HG02973 (cell line): ENCODE results near the gene CHD8.
"Not testable (repeated sequence)": the region's sequence is repeated elsewhere in the genome, so short reads cannot be mapped to it uniquely, and the experiment has no call there.

ENCODE experiments used
- ATAC-seq: cut with Tn5 transposase; IDR thresholded peaks from one replicate; pipeline ENCODE4 v1.9.1; 2021; ENCODE audit warnings: moderate library complexity; ENCODE audit not compliant: unreplicated experiment

The CHD8 gene, protein sequence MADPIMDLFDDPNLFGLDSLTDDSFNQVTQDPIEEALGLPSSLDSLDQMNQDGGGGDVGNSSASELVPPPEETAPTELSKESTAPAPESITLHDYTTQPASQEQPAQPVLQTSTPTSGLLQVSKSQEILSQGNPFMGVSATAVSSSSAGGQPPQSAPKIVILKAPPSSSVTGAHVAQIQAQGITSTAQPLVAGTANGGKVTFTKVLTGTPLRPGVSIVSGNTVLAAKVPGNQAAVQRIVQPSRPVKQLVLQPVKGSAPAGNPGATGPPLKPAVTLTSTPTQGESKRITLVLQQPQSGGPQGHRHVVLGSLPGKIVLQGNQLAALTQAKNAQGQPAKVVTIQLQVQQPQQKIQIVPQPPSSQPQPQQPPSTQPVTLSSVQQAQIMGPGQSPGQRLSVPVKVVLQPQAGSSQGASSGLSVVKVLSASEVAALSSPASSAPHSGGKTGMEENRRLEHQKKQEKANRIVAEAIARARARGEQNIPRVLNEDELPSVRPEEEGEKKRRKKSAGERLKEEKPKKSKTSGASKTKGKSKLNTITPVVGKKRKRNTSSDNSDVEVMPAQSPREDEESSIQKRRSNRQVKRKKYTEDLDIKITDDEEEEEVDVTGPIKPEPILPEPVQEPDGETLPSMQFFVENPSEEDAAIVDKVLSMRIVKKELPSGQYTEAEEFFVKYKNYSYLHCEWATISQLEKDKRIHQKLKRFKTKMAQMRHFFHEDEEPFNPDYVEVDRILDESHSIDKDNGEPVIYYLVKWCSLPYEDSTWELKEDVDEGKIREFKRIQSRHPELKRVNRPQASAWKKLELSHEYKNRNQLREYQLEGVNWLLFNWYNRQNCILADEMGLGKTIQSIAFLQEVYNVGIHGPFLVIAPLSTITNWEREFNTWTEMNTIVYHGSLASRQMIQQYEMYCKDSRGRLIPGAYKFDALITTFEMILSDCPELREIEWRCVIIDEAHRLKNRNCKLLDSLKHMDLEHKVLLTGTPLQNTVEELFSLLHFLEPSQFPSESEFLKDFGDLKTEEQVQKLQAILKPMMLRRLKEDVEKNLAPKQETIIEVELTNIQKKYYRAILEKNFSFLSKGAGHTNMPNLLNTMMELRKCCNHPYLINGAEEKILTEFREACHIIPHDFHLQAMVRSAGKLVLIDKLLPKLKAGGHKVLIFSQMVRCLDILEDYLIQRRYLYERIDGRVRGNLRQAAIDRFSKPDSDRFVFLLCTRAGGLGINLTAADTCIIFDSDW (N-terminal part only)

DNA sequence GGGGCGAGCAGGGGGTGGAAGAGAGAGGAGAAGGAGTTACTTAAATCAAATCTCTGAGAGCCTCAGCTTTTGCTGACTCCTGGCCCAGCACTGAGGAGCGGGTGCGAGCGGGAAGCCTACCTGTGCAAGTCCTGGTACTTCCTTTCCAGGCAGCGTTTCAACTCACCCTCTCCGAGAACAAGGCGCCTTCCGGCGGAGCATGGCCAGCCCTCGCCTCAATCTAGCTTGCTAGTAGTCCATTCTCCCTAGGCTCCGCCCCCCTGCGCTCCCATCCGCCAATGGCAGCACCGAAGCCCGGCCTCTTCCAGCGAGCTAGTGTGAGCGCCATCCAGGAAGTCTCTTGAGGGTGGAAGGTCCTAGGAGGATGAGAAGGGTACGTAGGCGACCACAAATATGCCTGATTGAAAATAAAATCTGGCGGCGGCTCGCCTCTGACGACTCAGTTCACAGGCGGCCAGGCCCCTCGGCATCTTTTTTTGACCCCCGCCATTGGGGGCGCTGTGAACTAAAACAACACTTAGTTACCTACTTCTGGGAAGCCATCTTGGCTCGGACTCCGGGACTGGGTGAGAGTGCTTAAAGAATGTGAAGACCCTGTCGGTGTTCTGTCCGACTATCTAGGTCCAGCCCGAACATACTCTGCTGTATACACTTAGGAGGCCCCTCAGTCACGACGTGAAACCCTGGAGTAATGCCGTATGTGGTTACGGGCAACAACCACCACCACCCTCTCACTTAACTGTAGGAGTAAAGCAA lies at the start of gene CHD8:
TSS of gene CHD8 (minus strand) at position 212 of the 756 bp plus-strand sequence. CDS start 24,480 bp downstream, outside the sequence.
- peak; percentile 94 for ATAC-seq

DNA sequence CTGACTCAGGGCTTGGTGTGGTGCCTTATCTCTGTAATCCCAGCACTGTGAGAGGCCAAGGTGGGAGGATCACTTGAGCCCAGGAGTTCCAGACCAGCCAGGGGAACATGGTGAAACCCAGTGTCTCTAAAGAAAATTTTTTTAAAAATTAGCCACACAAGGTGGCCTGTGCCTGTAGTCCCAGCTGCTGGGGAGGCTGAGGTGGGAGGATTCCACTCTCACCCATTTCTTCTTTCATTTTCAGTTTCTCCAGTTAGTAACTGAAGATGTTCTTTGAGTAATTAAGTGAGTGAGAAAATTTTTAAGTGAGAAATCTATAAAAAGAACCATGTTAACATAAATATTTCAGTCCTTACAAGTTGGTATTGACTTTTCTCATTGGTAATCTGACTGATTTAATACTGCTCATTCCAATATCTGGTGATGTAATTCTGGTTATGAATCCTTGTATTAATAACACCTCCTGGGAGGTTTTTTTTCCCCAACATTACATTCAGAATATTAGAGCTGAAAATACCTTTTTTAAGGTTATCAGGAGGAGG lies 49.2 kb upstream of the CHD8 start:
- peak; percentile 63 for ATAC-seq

- ATAC-seq: no peak
Measured at GRCh38 chr14:21503376-21503775, 47.5 kb upstream of the CHD8 start.

DNA sequence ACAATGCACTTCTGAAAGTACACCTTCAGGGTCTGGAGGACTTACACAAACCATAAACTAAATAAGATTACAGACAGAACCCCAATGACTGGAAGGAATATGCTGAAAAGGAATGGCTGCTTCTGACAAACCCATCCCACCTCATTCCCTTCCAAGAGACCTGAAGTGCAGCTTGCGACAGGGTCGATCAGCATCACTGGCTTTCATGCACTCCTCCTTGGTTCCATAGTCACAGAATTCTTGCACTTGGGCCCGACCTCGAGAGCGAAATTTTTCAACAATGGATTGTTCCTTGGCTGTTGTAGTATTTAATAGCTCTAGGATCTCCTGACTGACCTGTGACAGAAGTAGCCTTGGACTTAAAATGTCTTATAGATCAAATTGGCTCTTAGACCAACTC lies 45.6 kb upstream of the CHD8 start:
- ATAC-seq: no peak

- ATAC-seq: no peak
Measured at GRCh38 chr14:21498540-21499526, 42.9 kb upstream of the CHD8 start.

DNA sequence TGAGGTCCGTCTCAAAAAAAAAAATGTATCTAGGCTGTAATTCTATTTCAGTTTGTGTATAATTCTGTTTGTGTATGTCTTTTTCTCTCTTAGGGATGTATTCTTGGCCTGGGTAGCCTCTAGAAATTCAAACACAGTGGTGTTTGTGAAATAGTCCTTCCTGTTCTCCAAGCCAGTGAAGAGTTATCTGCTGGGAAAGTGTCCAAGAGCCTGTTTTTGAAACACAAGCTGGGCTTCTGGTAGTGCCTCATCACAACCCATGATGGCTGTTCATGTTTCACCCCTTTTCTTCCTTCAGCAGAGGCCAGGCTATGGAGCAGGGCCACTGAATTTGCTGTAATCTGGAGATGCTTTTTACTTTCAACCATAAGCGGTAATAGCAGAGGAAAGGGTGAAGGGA lies 40.5 kb upstream of the CHD8 start:
- no peak for ATAC-seq

GRCh38 chr14:21494902-21495762 lies 39.2 kb upstream of the CHD8 start:
- ATAC-seq: no peak

DNA sequence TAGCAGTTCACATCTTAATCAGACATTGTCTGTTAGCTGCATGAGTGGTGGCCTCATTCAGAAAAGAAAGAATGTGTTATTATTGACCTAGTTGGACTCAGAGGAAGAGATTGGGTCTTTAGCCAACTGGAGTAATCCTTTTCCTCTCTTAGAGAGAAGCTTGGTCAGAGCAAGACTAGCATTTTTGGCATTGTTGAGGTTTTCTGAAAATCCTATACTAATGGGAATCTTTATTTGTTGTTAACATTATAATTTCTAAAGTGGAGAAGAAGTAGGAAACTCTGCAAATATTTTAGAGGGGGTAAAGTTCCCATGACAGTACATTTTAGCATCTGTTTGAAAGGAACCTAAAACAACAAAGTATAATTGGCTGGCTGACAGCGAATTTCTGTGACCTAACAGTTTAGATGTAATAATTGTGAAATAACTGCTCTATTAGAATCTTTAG lies 30.7 kb upstream of the CHD8 start:
- no peak for ATAC-seq

- peak; percentile 98 for ATAC-seq
Measured at GRCh38 chr14:21476925-21477681, 21.2 kb upstream of the CHD8 start, which contains the start of the genes RAB2B and TOX4. Gene RAB2B, minus strand, starts transcription at chr14:21476959. Its CDS starts 87 bp downstream, at chr14:21476872. Gene TOX4, plus strand, starts transcription at chr14:21477195. Its CDS starts 84 bp downstream, at chr14:21477279.

DNA sequence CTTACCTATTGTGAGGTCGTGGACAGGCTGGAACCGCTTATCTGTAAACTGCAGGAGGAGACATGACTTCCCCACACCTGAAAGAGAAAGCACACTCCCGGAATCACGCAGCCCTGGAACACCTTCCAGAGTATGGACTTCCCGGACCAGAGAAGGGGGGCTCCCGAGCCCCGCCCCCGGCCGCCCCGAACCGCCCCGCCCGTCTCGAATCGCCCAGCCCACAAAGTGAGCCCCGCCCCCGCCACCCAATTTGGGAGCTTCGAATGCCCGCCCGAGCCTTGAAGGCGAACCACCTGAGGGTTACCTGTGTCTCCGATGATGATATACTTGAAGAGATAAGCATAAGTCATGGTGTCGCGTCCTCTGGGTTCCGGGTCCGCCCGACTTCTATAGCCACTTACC lies 20.6 kb upstream of the CHD8 start:
- peak; percentile 34 for ATAC-seq

- ATAC-seq: no peak
Measured at GRCh38 chr14:21475767-21476522, 20.0 kb upstream of the CHD8 start.

DNA sequence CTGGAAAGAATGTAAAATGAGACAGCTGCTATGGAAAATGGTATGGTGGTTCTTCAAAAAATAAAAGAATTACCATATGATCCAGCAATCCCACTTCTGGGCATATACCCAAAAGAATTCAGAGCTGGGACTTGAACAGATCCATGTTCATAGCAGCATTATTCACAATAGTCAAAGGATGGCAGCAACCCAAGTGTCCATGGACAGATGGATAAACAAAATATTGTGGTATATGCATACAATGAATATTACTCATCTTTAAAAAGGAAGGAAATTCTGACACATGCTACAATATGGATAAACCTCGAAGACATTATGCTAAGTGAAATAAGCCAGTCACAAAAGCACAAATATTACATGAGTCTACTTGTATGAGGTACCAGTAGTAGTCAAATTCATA lies 11.7 kb upstream of the CHD8 start:
- no peak for ATAC-seq

DNA sequence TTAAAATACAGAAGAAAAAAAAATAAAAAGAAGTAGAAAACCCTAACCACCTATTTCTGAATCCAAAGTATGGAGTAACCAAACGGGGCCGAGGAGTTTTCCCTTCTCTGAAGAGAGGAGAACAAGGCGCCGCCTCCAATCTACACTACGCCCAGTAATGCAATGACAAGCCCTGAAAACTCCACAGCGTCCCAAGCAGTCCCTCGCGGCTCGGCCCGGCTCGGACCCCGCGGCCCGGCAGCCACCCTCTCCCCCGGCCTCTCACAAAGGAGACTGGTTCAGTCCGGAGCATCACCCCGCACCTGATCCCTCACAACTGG lies 371 bp downstream of the CHD8 start:
- ATAC-seq: peak; percentile 30

DNA sequence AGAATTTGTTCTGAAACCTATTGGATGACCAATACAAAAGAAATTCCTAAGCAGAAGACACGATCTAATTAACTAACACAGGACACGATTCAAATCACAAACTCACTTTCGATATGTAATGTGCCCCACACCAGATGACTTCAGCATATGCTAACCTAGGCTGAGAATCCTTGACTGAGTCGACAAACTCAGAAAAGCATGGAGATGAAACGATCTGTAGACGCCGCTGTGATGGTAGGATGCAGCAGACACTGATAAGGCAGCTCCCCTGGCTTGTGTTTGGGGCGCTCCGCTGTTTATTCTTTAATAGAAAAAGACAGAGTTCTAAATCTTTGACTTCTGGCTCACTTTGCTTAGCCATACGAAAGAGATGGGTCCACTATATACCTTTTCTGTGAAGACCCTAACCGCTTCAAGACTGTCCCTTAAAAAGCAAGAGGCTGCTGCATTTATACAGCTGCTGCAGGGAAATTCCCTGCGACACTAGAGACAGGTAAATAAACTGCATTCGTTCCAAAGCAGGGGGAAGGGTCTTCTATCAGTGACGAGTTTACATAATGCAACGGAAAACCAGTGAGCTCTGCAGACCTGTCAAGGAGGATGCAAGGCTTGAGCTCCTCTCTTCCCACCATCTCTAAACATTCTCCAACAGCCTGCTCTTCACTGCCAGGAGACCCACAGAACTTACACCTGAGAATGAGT lies 929 bp downstream of the CHD8 start:
- no peak for ATAC-seq

- ATAC-seq: no peak
Measured at GRCh38 chr14:21449899-21450216, 6.1 kb downstream of the CHD8 start.

- ATAC-seq: not testable (repeated sequence)
Measured at GRCh38 chr14:21442657-21443056, 13.3 kb downstream of the CHD8 start.
